GM12892 (cell line): ENCODE results near the gene SOCS3.

Source experiments
- POLR2A ChIP-seq: IDR thresholded peaks from 2 replicates; pipeline ENCODE4 v1.6.1; 2011; ENCODE audit warnings: low read depth, low read length, control low read depth
- POLR2AphosphoS5 ChIP-seq: IDR thresholded peaks from 2 replicates; pipeline ENCODE4 v1.6.1; 2011; ENCODE audit warnings: low read depth, low read length, control low read depth

DNA sequence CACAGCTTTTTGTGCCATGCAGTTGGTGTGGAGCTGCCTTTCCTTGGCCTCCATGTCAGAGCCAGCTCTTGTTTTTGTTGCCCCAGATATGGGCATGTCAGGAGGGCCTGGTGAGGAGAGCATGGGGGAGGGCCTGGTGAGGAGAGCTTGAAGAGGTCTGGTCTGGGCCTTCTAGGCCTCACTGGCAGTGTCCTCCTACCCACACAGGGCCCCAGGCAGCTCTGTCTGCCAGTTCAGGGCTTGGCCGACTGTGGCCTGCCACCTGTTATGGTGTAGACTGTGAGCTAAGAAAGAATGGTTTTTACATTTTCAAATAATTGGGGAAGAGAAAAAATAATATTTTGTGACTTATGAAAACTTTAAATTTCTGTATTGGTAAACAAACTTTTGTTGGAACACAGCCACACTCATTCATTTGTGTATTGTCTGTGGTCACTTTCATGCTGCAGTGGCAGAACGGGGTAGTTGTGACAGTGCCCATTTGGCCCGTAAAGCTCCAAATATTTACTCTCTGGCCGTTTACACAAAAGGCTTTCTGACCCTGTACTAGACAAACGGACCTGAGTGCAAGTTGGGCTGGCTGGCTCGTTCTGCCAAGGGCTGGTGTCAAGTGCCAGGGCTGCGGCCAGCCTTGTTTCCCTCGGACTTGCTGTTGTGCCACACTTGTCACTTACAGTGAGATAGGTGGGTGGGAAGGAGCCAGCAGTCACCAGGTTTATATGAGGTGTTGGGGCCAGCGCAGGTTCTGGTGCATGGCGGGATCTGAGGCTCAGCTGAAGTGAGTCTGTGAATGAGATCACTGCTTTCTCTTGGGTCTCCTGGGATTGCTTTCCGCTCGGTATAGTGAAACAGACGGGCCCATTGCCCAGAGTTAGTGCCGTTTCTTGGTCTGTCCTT is 36.8 kb upstream of the SOCS3 start:
- TF ChIP-seq POLR2A (no peak), POLR2AphosphoS5 (no peak)
